ENCODE results near the gene APC2.
A peak's percentile ranks its signal among the peaks of the same experiment; 100 is the strongest.

APC2 gene

DNA sequence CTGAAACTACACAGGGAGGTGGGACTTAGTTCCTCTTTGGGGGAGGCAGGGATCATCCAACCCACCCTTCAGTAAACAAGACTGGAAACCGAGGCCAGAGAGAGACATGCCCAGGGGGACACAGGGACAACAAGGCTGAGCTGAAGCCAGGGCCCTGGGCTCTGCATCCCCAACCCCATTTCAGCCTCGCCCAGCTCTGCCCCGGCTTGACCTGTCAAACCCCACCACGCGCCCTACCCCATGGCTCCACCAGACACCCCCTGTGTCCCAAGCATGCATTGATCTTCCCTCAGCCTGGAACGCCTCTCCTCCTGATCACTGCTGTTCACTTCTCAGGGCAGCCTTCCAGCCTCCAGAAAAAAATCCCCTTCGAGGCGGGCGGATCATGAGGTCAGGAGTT, 2.0 kb upstream of the APC2 start:
- no peak for DNase-seq (ENCODE audit: low spot score)

DNA sequence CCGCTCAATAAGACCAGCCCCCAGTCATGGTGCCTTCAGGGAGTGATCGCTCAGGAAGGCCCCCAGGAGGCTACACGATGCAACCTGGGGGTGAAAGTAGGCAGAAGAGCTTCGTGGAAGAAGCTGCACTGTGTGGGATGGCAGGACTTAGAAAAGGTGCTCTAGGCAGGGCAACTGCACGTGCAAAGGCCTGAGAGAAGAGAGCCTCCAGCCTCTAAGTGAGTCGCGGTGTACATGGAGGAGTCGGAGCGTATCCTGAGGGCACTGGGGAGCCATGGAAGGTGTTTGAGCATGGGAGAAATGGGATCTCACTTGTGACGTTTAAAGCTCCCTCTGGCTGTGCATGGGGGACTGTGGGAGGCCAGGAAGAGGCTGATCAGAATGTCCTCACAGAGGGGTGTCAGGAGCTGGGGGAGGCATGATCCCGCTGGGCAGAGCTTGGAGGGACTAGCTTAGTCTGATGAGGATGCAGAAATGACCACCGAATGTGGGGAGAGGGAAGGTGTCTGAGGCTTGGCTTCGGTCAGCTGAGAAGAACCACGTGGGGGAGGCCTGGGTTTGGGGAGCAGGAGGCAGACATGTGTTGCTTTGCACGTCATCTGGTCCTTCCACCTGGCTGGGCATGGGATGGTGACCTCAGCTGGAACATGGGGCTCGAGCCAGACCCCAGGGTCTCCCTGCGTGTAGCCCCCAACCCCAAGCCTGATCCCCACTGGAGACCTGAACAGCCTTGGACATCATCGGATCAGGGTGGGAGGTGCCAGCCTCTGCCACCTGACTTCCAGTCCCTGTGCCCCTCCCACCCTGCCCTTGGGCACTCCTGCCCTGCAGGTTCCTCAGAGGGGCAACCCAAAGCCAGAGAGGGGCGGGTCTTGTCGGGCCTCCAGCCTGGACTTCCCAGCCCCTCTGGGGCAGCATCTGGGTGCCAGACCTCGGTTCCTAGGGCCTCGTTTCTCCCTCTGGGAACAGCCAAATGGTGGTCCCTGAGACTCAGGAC, 1.1 kb downstream of the APC2 start:
- no peak for DNase-seq (ENCODE audit: low spot score)

DNA sequence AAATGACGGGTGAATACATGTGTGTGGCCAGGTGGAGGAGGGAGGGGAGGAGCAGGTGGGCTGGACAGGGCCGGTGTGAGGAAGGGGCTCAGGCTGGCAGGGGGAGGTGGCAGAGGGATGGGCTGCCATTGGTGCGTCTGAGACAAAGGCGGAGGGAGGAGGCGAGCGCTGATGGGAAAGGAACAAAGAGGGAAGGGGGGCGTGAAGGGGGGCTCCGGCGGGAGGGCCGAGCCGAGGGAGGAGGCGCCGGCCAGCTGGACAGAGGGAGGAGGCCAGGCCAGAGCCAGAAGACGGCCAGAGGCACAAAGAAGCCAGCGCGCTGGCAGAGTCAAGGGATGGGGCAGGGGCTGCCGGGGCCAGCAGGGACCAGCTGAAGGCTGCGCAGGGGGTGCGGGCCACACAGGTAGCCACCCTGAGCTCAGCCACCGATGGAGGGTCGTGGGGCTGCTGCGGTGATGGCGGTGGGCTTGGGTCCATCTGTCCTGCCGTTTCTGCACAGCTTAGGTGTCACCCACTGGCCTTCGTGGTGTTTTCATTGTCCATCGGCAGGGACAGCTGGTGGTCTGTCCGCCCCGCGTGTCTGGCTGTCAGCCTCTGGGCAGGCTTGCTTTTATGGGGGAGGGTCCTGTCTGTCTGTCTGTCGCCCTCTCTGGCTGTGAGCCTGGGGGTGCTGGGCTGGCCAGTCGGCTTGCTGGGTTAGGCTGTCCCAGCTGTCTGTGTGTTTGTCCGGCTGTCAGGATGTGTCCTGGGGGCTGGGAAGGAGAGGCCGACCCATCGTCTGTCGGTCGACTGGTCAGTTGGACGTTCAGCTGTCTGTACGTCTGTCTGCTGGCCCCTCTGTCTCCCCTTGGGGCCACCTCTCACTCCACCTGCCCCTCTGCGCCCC, 2.2 kb downstream of the APC2 start:
- no peak for DNase-seq (ENCODE audit: low spot score)

DNA sequence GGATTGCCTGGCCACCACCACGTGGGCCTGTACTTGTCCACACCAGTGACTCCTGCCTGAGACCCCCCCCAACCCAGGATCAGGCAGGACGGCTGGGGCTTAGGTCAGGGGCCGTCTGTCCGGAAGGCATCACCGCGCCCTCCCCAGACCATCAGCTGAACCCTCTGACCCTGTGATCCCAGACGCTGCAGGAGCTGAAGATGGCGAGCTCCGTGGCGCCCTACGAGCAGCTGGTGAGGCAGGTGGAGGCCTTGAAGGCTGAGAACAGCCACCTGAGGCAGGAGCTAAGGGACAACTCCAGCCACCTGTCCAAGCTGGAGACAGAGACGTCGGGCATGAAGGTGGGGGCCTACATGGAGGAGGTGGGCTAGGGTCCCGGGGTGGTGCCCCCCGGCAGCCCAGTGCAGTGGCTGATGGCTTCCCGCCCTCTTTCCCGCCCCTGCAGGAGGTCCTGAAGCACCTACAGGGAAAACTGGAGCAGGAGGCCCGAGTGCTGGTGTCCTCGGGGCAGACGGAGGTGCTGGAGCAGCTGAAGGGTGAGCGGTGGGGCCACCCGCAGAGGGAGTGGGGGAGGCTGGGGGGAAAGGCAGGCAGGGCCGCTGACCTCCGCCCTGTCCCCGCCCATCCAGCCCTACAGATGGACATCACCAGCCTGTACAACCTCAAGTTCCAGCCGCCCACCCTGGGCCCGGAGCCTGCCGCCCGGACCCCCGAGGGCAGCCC, 3.0 kb downstream of the APC2 start:
- DNase-seq (ENCODE audit: low spot score) = no peak

DNA sequence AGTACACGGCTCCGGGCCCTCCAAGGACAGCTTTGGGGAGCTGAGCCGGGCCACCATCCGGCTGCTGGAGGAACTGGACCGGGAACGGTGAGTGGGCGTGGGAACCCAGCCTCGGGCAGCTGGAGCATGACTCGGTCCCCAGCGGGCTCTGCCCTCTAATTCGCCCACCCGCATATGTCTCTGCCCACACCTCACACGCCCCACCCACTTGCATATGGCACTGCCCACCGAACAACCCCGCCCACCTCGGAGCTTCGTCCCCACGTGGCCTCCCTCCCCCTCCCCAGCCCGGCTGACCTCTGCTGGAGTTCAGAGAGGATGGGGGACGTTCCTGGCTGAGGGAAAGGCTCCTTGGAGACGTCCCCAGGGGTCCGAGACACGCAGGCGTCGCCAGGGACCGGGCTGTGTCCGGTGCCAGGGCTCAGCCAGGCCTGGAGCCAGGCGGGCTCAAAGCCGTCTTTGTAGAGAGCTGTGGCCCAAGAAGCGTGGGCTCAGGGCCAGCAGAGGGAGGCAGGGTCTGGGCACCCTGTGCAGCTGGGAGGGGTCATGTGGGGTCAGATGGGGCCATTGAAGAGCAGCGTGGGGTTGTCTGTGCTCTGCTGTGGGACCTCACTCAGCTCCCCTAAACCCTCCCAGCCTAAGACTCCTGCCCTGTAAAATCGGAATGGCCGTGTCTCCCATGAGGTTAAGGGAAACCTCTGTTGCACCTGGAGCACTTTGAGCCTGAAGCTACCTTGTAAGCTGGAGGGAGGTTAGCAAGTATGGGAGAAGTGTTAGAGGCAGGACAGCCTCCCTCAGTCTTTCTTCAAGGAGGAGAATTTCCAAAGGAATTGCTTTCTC, 3.8 kb downstream of the APC2 start:
- no peak for DNase-seq (ENCODE audit: low spot score)

DNA sequence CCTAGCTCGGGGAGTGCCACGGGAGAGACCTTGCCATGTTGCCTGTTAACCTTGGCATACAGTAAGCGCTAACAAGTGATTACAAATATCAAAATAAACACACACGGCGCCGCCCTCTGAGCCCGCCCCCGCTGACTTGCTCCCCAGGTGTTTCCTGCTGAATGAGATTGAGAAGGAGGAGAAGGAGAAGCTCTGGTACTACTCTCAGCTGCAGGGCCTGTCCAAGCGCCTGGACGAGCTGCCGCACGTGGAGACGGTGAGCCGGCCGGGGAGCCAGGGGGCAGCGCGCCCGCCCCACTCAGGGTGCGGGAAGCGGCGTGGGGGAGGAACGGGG, 5.0 kb downstream of the APC2 start:
- DNase-seq (ENCODE audit: low spot score) = no peak

DNA sequence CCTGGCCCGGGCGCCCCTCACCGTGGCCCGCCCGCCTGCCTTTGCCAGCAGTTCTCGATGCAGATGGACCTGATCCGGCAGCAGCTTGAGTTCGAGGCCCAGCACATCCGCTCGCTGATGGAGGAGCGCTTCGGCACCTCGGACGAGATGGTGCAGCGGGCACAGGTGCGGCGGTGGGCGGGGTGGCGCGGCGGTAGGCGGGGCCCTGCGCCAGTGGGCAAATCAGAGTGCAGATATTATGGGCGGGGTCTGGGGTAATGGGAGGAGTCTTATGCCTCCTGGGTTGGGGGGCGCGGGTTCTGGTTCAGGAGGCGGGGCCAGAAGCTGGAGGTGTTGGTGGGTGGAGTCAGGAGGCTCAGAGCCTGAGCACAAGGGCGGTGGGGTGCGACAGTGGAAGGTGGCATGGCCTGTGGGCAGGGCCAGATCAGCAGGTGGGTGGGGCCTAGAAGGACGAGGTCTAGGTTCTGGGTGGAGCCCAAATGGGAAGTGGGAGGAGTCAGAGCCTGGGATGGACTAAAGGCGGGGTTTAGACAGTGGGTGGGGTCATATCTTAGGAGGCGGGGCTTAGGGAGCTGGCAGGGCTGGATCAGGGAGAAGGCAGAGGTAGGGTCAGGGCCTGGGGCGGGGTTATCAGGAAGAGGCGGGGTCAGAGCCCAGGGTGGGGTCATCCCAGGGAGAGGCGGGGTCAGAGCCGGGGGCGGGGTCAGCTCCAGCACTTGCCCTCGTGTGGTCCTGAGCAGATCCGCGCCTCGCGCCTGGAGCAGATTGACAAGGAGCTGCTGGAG, 5.6 kb downstream of the APC2 start:
- DNase-seq (ENCODE audit: low spot score) = peak; percentile 30

DNA sequence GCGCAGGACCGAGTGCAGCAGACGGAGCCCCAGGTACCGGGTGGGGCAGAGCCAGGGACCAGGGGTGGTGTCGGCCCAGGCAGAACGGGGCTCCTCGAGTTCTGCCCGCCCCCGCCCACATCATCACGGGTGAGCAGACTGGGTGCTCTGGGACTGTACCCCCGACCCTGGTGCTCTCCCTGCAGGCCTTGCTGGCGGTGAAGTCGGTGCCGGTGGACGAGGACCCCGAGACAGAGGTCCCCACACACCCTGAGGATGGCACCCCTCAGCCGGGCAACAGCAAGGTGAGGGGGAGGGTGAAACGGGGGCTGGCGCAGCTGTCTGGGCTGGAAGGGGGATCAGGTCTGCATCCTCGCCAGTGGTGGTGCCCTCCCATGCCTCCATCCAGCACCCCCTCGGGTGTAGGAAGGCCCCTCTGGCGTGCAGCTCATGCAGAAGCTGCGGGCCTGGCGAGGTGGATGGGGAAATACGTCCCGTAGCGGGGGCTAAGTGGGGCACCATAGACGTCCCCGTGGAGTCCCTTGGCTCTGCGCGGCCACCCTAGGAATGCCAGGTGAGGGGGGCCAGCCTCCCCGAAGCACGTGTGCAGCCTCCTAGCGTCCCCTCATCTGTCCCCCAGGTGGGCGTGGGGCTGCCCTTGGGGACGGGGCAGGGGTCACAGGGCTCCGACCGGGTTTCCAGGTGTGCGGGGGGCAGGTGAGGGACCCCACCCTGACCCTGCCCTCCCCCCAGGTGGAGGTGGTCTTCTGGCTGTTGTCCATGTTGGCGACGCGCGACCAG, 6.4 kb downstream of the APC2 start:
- no peak for DNase-seq (ENCODE audit: low spot score)

DNA sequence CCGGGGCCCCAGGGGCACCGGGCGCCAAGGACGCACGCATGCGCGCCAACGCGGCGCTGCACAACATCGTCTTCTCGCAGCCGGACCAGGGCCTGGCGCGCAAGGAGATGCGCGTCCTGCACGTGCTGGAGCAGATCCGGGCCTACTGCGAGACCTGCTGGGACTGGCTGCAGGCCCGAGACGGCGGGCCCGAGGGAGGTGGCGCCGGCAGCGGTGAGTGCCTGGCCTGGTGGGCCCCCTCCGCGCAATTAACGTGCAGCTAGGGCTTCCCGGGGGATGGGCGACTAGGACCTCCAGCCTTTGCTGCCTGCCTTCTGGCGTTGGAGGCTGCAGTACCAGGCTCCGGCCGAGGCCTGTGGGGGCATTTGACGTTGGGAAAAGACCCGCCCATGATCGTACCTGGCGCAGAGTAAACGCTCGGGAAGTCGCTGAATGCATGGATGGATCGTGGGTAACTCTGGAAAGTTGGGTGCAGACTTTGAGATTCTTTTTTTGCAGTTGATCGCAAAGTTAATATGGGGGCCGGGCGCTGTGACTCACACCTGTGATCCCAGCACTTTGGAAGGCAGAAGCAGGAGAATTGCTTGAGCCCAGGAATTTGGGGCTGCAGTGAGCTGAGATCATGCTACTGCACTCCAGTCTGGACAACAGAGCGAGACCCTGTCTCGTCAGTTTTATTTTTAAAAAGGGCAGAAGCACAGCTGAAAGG, 7.3 kb downstream of the APC2 start:
- no peak for DNase-seq (ENCODE audit: low spot score)

DNA sequence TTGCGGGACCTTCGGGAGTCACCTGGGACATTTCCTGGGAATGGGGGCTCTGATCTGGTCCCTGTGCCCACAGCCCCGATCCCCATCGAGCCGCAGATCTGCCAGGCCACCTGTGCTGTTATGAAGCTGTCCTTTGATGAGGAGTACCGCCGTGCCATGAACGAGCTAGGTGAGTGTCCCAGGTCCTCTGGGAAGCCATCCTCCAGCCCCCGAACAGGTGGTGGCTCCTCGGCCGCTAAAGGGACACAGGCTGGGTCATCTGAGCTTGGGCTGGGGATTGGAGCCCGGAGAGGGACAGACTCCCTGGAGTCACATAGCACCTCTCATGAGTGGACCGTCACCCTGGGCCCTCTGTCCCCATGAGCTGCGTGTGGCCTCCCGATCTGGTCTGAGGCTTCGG, 8.0 kb downstream of the APC2 start:
- DNase-seq (ENCODE audit: low spot score) = no peak

DNA sequence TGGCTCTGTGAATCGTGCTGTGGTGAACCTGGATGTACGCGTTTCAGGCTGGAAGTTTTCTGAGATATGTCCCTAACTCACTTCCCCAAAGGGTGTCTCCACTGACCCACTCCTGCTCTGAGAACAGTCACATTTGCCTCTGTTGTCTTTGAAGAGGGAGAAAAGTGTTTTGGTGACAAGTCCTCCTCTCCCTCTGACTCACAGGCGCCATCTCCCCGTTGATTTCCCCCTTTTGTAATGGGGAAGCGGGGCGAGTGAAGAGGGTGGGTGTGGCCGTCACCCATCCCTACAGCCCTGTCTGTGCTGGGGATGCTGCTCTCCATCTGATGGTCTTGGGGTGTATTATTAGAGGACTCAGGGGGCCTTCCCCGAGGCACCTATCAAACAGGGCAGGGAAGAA, 9.6 kb downstream of the APC2 start:
- no peak for DNase-seq (ENCODE audit: low spot score)

DNA sequence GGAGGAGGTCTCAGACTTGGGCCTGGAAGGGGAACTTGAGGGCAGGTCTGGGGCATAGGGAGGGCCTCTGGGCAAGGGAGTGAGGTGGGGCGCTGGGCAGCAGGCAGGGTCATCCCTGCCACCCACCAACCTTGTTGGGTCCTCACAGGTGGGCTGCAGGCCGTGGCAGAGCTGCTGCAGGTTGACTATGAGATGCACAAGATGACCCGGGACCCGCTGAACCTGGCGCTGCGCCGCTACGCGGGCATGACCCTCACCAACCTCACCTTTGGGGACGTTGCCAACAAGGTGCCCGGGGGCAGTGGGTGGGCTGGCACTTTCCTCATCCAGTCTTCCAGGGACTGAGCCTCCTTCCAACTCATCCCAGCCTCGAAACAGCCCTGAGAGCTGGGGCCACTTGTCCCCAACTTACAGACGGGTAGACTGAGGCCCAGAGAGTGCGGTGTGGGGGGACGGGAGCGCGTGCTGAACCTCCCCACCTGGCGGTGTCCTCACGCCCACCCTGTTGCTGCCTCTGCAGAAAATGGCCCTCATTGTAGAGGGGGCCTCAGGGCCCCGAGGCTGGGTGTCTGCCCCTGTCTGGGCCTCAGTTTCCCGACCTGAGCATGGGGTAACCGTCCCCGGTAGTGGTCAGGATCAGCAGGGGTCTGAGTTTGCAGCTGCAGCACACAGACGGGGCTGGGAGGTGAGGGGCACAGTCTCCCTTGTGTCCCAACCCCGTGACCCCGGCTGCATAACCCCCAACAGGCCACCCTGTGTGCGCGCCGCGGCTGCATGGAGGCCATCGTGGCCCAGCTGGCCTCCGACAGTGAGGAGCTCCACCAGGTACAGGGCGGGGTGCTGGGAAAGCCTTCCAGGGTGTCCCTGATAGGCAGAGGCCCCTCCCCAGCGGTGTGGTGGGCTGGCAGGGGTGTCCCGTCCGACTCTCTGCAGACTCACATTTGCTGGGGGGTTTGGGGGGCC, 10.4 kb downstream of the APC2 start:
- DNase-seq (ENCODE audit: low spot score) = no peak

DNA sequence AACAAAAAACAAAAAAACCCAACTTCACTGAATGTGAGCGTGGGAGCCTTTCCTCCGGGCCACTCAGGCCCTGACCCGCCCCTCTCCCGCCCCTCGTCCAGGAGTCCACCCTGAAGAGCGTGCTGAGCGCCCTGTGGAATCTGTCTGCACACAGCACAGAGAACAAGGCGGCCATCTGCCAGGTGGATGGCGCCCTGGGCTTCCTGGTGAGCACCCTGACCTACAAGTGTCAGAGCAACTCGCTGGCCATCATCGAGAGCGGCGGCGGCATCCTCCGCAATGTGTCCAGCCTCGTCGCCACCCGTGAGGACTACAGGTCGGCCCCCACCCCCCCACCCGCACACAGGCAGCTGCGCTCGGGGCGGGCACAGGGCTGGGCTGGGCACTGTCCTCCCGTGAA, 11.9 kb downstream of the APC2 start:
- no peak for DNase-seq (ENCODE audit: low spot score)

DNA sequence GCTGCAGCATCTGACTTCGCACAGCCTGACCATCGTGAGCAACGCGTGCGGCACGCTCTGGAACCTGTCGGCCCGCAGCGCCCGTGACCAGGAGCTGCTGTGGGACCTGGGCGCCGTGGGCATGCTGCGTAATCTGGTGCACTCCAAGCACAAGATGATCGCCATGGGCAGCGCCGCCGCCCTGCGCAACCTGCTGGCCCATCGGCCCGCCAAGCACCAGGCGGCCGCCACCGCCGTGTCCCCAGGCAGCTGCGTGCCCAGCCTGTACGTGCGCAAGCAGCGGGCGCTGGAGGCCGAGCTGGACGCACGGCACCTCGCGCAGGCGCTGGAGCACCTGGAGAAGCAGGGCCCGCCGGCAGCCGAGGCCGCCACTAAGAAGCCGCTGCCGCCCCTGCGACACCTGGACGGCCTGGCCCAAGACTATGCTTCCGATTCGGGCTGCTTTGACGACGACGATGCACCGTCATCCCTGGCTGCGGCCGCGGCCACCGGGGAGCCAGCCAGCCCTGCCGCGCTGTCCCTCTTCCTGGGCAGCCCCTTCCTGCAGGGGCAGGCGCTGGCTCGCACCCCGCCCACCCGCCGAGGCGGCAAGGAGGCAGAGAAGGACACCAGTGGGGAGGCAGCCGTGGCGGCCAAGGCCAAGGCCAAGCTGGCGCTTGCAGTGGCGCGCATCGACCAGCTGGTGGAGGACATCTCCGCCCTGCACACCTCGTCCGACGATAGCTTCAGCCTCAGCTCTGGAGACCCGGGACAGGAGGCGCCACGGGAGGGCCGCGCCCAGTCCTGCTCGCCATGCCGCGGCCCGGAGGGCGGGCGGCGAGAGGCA, 15.5 kb downstream of the APC2 start:
- DNase-seq (ENCODE audit: low spot score) = no peak

DNA sequence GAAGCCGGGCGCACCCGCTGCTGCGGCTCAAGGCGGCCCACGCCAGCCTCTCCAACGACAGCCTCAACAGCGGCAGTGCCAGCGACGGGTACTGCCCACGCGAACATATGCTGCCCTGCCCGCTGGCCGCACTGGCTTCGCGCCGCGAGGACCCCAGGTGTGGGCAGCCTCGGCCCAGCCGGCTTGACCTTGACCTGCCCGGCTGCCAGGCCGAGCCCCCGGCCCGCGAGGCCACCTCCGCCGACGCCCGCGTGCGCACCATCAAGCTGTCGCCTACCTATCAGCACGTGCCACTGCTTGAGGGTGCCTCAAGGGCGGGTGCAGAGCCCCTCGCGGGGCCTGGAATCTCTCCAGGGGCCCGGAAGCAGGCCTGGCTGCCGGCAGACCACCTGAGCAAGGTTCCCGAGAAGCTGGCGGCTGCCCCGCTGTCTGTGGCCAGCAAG, 16.1 kb downstream of the APC2 start:
- no peak for DNase-seq (ENCODE audit: low spot score)

DNA sequence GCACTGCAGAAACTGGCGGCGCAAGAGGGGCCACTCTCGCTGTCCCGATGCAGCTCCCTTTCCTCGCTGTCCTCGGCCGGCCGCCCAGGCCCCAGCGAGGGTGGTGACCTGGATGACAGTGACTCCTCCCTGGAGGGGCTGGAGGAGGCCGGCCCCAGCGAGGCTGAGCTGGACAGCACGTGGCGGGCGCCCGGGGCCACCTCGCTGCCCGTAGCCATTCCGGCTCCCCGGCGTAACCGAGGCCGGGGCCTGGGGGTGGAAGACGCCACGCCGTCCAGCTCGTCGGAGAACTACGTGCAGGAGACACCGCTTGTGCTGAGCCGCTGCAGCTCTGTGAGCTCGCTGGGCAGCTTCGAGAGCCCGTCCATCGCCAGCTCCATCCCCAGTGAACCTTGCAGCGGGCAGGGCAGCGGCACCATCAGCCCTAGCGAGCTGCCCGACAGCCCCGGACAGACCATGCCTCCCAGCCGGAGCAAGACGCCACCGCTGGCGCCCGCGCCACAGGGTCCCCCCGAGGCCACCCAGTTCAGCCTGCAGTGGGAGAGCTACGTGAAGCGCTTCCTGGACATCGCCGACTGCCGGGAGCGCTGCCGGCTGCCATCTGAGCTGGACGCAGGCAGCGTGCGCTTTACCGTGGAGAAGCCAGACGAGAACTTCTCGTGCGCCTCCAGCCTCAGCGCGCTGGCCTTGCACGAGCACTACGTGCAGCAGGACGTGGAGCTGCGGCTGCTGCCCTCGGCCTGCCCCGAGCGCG, 16.7 kb downstream of the APC2 start:
- no peak for DNase-seq (ENCODE audit: low spot score)

DNA sequence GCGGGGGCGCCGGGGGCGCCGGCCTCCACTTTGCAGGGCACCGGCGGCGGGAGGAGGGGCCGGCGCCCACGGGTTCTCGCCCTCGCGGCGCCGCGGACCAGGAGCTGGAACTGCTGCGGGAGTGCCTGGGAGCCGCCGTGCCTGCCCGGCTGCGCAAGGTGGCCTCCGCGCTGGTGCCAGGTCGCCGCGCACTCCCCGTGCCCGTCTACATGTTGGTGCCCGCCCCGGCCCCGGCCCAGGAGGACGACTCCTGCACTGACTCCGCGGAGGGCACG, 17.2 kb downstream of the APC2 start:
- no peak for DNase-seq (ENCODE audit: low spot score)

All from kidney capillary endothelial cell (primary cell).